H1 (cell line): ENCODE data around the gene KNDC1. TPM values are rescaled to one million over a fixed set of nuclear protein-coding genes. Genes with fewer than 3 reads are reported as not detected.

Source experiments
- CTCF ChIA-PET: fragments of 300-600 bp; sonication (Branson Sonifier 250); formaldehyde crosslinking; loops from one replicate; lab custom pipeline; 2021; ENCODE audit not compliant: partially characterized antibody; lab: Charles Lee
- POLR2A ChIA-PET: fragments of 300-600 bp; sonication (Branson Sonifier 250); formaldehyde crosslinking; loops from one replicate; lab custom pipeline; 2021; ENCODE audit warnings: inconsistent platforms; ENCODE audit not compliant: partially characterized antibody; lab: Charles Lee
- DNase-seq, 2 experiments: peaks; one replicate each; pipeline versions ENCODE4 v3.0.0 to v3.0.0-alpha.2; 2010 to 2022; ENCODE audit warnings: low spot score in 2 of 2, low read depth in 1 of 2, mixed read lengths in 1 of 2
- FAIRE-seq: peaks from 2 replicates; lab custom pipeline; 2011; peaks lifted over from hg19 to GRCh38; lab: Jason Lieb, UNC
- H2AFZ ChIP-seq: 2 replicates; pipeline ENCODE4 v1.8.1; 2012; ENCODE audit warnings: low read length, inconsistent platforms
- H2AK5ac ChIP-seq: 2 replicates; pipeline ENCODE4 v1.6.1; 2013; ENCODE audit warnings: low read depth, low read length
- H2BK120ac ChIP-seq: replicated peaks from 2 replicates; pipeline ENCODE3; 2013; ENCODE audit warnings: low read depth, low read length, inconsistent platforms
- H2BK12ac ChIP-seq: 2 replicates; pipeline ENCODE4 v1.6.1; 2013; ENCODE audit warnings: low read depth, low read length
- H2BK15ac ChIP-seq: 2 replicates; pipeline ENCODE4 v1.6.1; 2013; ENCODE audit warnings: low read length
- H2BK20ac ChIP-seq: 2 replicates; pipeline ENCODE4 v1.6.1; 2013; ENCODE audit warnings: low read length
- H2BK5ac ChIP-seq: 2 replicates; pipeline ENCODE4 v1.6.1; 2013; ENCODE audit warnings: low read depth, low read length
- H3K14ac ChIP-seq: 2 replicates; pipeline ENCODE4 v1.6.1; 2013; ENCODE audit warnings: inconsistent platforms; ENCODE audit not compliant: insufficient read length
- H3K18ac ChIP-seq: 2 replicates; pipeline ENCODE4 v1.6.1; 2013; ENCODE audit warnings: low read length; ENCODE audit errors: extremely low read depth
- H3K23ac ChIP-seq: 2 replicates; pipeline ENCODE4 v1.6.1; 2013; ENCODE audit warnings: inconsistent platforms; ENCODE audit not compliant: insufficient read length
- H3K23me2 ChIP-seq: 2 replicates; pipeline ENCODE4 v1.6.1; 2013; ENCODE audit warnings: low read depth, low read length
- H3K27ac ChIP-seq: 2 replicates; pipeline ENCODE4 v1.6.1; 2011; ENCODE audit warnings: low read depth, low read length, inconsistent platforms
- H3K27me3 ChIP-seq, 4 experiments: replicated peaks in 1 of 4; 1 replicate in 1 of 4; 2 replicates in 3 of 4; pipeline versions ENCODE4 v1.6.1 to v1.8.1; 2011 to 2013; ENCODE audit warnings: low read length in 3 of 4, mild to moderate bottlenecking in 3 of 4, inconsistent platforms in 2 of 4, mixed read lengths in 2 of 4, moderate library complexity in 1 of 4; ENCODE audit not compliant: control insufficient read depth in 3 of 4, insufficient read depth in 3 of 4; ENCODE audit errors: extremely low read depth in 1 of 4
- H3K36me3 ChIP-seq, 4 experiments: 2 replicates each; pipeline versions ENCODE4 v1.6.1 to v1.8.1; 2011 to 2013; ENCODE audit warnings: mild to moderate bottlenecking in 4 of 4, low read length in 3 of 4, moderate library complexity in 2 of 4, control low read depth in 1 of 4, inconsistent platforms in 1 of 4; ENCODE audit not compliant: insufficient read depth in 4 of 4, control insufficient read depth in 2 of 4
- H3K4ac ChIP-seq: replicated peaks from 2 replicates; pipeline ENCODE3; 2013; ENCODE audit warnings: low read length, low read depth, mixed read lengths, inconsistent platforms; ENCODE audit not compliant: insufficient read length
- H3K4me1 ChIP-seq, 4 experiments: replicated peaks in 1 of 4; 1 replicate in 1 of 4; 2 replicates in 3 of 4; pipeline versions ENCODE4 v1.6.1 to v1.8.1; 2011 to 2013; ENCODE audit warnings: low read length in 3 of 4, inconsistent platforms in 2 of 4, mixed read lengths in 1 of 4; ENCODE audit not compliant: insufficient read depth in 4 of 4, control insufficient read depth in 3 of 4
- H3K4me2 ChIP-seq, 2 experiments: 2 replicates each; pipeline versions ENCODE4 v1.6.1 to v1.8.1; 2011 to 2013; ENCODE audit warnings: low read depth in 2 of 2, low read length in 2 of 2, control low read depth in 1 of 2, inconsistent platforms in 1 of 2, mild to moderate bottlenecking in 1 of 2; ENCODE audit not compliant: insufficient read depth in 1 of 2
- H3K4me3 ChIP-seq, 4 experiments: fragments of 200-600, 300-600 bp in 1 of 4; sonication (generic), shearing (Covaris generic), sonication (Bioruptor Twin) in 1 of 4; 2 replicates each; pipeline versions ENCODE4 v1.5.1 to v1.8.1; 2011 to 2016; ENCODE audit warnings: low read length in 4 of 4, low read depth in 3 of 4, control low read depth in 2 of 4, inconsistent platforms in 2 of 4, mild to moderate bottlenecking in 2 of 4, mixed read lengths in 1 of 4, moderate library complexity in 1 of 4; ENCODE audit not compliant: insufficient read depth in 2 of 4; ENCODE audit errors: extremely low read depth in 1 of 4
- H3K56ac ChIP-seq: replicated peaks from 2 replicates; pipeline ENCODE3; 2013; ENCODE audit warnings: low read depth, mild to moderate bottlenecking, mixed read lengths, low read length, inconsistent platforms; ENCODE audit not compliant: insufficient read length
- H3K79me1 ChIP-seq: 2 replicates; pipeline ENCODE4 v1.6.1; 2013; ENCODE audit warnings: low read depth, low read length, control low read depth
- H3K79me2 ChIP-seq, 2 experiments: 2 replicates each; pipeline versions ENCODE4 v1.6.1 to v1.8.1; 2012 to 2013; ENCODE audit warnings: low read length in 2 of 2, mild to moderate bottlenecking in 2 of 2, inconsistent platforms in 1 of 2; ENCODE audit not compliant: insufficient read depth in 2 of 2, control insufficient read depth in 1 of 2
- H3K9ac ChIP-seq, 4 experiments: replicated peaks in 1 of 4; 1 replicate in 1 of 4; 2 replicates in 3 of 4; pipeline versions ENCODE4 v1.6.1 to v1.8.1; 2011 to 2013; ENCODE audit warnings: low read depth in 3 of 4, low read length in 3 of 4, control low read depth in 2 of 4, mild to moderate bottlenecking in 2 of 4, moderate library complexity in 2 of 4, inconsistent platforms in 1 of 4; ENCODE audit errors: extremely low read depth in 1 of 4
- H3K9me3 ChIP-seq, 2 experiments: 2 replicates each; pipeline versions ENCODE4 v1.6.1 to v1.8.1; 2012 to 2013; ENCODE audit warnings: mild to moderate bottlenecking in 2 of 2, moderate library complexity in 2 of 2, control low read depth in 1 of 2, inconsistent platforms in 1 of 2, low read depth in 1 of 2, low read length in 1 of 2, mixed read lengths in 1 of 2; ENCODE audit not compliant: insufficient read depth in 2 of 2
- H4K20me1 ChIP-seq, 2 experiments: replicated peaks in 1 of 2; 2 replicates each; pipeline versions ENCODE3 to v1.8.1; 2011 to 2013; ENCODE audit warnings: inconsistent platforms in 2 of 2, low read length in 2 of 2, mild to moderate bottlenecking in 1 of 2; ENCODE audit not compliant: insufficient read depth in 2 of 2, control insufficient read depth in 1 of 2
- H4K5ac ChIP-seq: 2 replicates; pipeline ENCODE4 v1.6.1; 2013; ENCODE audit warnings: low read length, low read depth, mixed read lengths, inconsistent platforms; ENCODE audit not compliant: insufficient read length
- H4K8ac ChIP-seq: 2 replicates; pipeline ENCODE4 v1.8.0; 2013; ENCODE audit warnings: mild to moderate bottlenecking, moderate library complexity, low read length, inconsistent platforms; ENCODE audit not compliant: insufficient read depth; ENCODE audit errors: extremely low read depth
- H4K91ac ChIP-seq: replicated peaks from 2 replicates; pipeline ENCODE3; 2013; ENCODE audit warnings: low read length, mixed read lengths, inconsistent platforms; ENCODE audit not compliant: insufficient read length
- CHD1 ChIP-seq: IDR thresholded peaks from 2 replicates; pipeline ENCODE4 v1.6.1; 2012; ENCODE audit warnings: low read depth, low read length, improper control_type of control experiment
- FOSL1 ChIP-seq: IDR thresholded peaks from 2 replicates; pipeline ENCODE4 v1.6.1; 2011; ENCODE audit warnings: mild to moderate bottlenecking, low read depth, low read length, moderate library complexity; ENCODE audit not compliant: insufficient read depth
- KDM4A ChIP-seq: IDR thresholded peaks from one replicate; pipeline ENCODE4 v1.7.1; 2012; ENCODE audit warnings: low read depth, mild to moderate bottlenecking, moderate library complexity, low read length, inconsistent platforms; ENCODE audit not compliant: severe bottlenecking
- KDM5A ChIP-seq: fragments of 200-600 bp; IDR thresholded peaks from 2 replicates; pipeline ENCODE4 v1.7.1; 2012; ENCODE audit warnings: mild to moderate bottlenecking, low read length, inconsistent platforms, mixed read lengths
- RAD21 ChIP-seq, 2 experiments: IDR thresholded peaks in 1 of 2; conservative IDR thresholded peaks in 1 of 2; 2 replicates each; pipeline ENCODE4 v1.6.1; 2011; ENCODE audit warnings: low read depth in 2 of 2, low read length in 2 of 2, improper control_type of control experiment in 1 of 2, inconsistent platforms in 1 of 2, mild to moderate bottlenecking in 1 of 2, moderate library complexity in 1 of 2
- RXRA ChIP-seq: IDR thresholded peaks from 2 replicates; pipeline ENCODE4 v1.6.1; 2011; ENCODE audit warnings: low read depth, mild to moderate bottlenecking, low read length, moderate library complexity; ENCODE audit not compliant: insufficient read depth
- SIX5 ChIP-seq: IDR thresholded peaks from 2 replicates; pipeline ENCODE4 v1.6.1; 2011; ENCODE audit warnings: mild to moderate bottlenecking, low read depth, low read length
- SP2 ChIP-seq: IDR thresholded peaks from 2 replicates; pipeline ENCODE4 v1.6.1; 2012; ENCODE audit warnings: mild to moderate bottlenecking, low read length, inconsistent platforms
- TAF1 ChIP-seq: IDR thresholded peaks from 2 replicates; pipeline ENCODE4 v1.6.1; 2011; ENCODE audit warnings: mild to moderate bottlenecking, low read depth, low read length
- TCF12 ChIP-seq: IDR thresholded peaks from 2 replicates; pipeline ENCODE4 v1.6.1; 2011; ENCODE audit warnings: low read depth, mild to moderate bottlenecking, low read length
- TEAD4 ChIP-seq: IDR thresholded peaks from 2 replicates; pipeline ENCODE4 v1.6.1; 2012; ENCODE audit warnings: low read depth, low read length, inconsistent platforms, mixed read lengths
- WGBS, 2 experiments: shearing (Covaris generic) in 1 of 2; methylation state at CpG; one replicate each; pipeline versions ENCODE4 v1.1.6 to v1.1.7; 2013 to 2015; ENCODE audit warnings: low lambda C conversion rate in 2 of 2, mixed read lengths in 2 of 2, inconsistent platforms in 1 of 2, low coverage in 1 of 2, missing lambda C conversion rate in 1 of 2; ENCODE audit not compliant: insufficient replicate concordance in 2 of 2, insufficient coverage in 1 of 2, insufficient read length in 1 of 2; ENCODE audit errors: extremely low coverage in 1 of 2, missing lambda C conversion rate in 1 of 2; 5-methylcytosine and 5-hydroxymethylcytosine counted together
- polyA plus RNA-seq, 7 experiments: library from polyadenylated mRNA; depleted of rRNA in 3 of 7; stranded (reverse) in 5 of 7; unstranded in 2 of 7; fragments of >200 nt in 5 of 7; fragments of 200-250 nt in 2 of 7; gene quantifications; 1 replicate in 5 of 7; 2 replicates in 1 of 7; 4 replicates in 1 of 7; pipeline versions ENCODE4 v1.2.1 to v1.2.3, GENCODE V29; 2011 to 2013; ENCODE audit warnings: missing spikeins in 2 of 7, mixed read lengths in 2 of 7
- total RNA-seq: library from RNA; stranded (reverse); fragmentation: NEBNext Ultra II Directional; extraction: Animal tissue kit (Norgen Biotek cat#: 25700); gene quantifications from 2 replicates; pipeline ENCODE4 v1.2.1, GENCODE V29; 2021
- TF ChIP-seq, protein P1 (sequence below): IDR thresholded peaks from 2 replicates; pipeline ENCODE4 v1.6.1; 2012; ENCODE audit warnings: inconsistent platforms
- TF ChIP-seq, protein P2 (sequence below): IDR thresholded peaks from 2 replicates; pipeline ENCODE4 v1.6.1; 2011; ENCODE audit warnings: low read depth, mild to moderate bottlenecking, low read length; ENCODE audit not compliant: insufficient read depth

The KNDC1 gene
- total and polyA plus RNA-seq, 2 of the 8 experiments (the other 6 are each of a cell fraction or from before 2014, with no cell fraction given) = 7.5 to 16.7 TPM

DNA sequence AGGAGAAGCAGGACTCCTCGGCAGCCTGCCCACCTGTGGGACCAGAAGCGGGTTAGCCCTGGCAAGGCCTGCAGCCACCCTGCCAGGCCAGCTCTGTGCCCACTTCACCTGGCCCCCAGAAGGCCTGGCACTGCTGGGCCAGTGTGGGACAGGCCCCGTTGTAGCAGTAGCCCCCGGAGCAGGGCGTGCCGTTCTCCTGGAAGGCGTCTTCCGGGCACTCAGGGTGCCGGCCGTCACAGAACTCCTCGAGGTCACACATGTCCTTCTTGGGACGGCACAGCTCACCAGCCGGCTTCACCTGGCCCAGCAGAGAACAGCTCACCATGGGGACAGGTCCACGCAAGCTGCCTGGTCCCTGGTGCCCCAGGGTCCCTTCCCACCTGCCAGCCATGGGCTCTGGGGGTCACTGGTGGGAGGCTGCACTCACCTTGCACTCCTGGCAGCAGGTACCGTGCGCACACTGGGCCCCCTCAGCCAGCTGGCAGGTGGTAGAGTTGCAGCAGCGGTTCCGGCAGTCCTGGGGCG lies 110.8 kb downstream of the KNDC1 start:
- Histone ChIP-seq H3K4me2 (no peak overlapping the region), H2AK5ac (no peak overlapping the region), H3K9ac (no peak overlapping the region), H4K20me1 (peaks cover 0 to 3% of the 10 kb centered on the region in 2 experiments), H2BK12ac (no peak overlapping the region), H3K14ac (no peak overlapping the region), H4K8ac (no peak overlapping the region), H3K4me1 (peaks cover 0 to 6% (median 0%) of the 10 kb centered on the region in 4 experiments; a peak in 5 of 7 replicates), H2BK15ac (no peak overlapping the region), H4K91ac (no peak overlapping the region), H2BK5ac (no peak overlapping the region), H3K56ac (no peak overlapping the region), H4K5ac (no peak overlapping the region), H3K27ac (no peak overlapping the region), H2BK20ac (no peak overlapping the region), H3K79me1 (no peaks in the 10 kb centered on the region), H3K79me2 (no peaks in the 10 kb centered on the region), H3K4ac (no peak overlapping the region), H2BK120ac (no peak overlapping the region), H3K9me3 (no peaks in the 10 kb centered on the region), H3K18ac (no peak overlapping the region), H3K4me3 (no peak overlapping the region), H3K23ac (no peak overlapping the region), H2AFZ (no peak overlapping the region), H3K23me2 (no peaks in the 10 kb centered on the region), H3K36me3 (no peaks in the 10 kb centered on the region), H3K27me3 (peaks cover 0 to under 1% (median 0%) of the 10 kb centered on the region in 4 experiments; a peak in 2 of 7 replicates)
- FAIRE-seq (no peak), DNase-seq (no peak)
- ChIA-PET CTCF (interaction anchor here (0.6 to 3.5 kb wide), 4 partner anchors 11 to 127 kb away, joined by 3 to 11 read pairs (median 8); no protein-coding TSS in a partner anchor), POLR2A (no interaction called here)
- WGBS, 2 experiments = 93% methylated on average over 19 of the region's 19 CpGs; no CpG with 5 or more reads in 1 of the 2 experiments
- TF ChIP-seq, protein P1, sequence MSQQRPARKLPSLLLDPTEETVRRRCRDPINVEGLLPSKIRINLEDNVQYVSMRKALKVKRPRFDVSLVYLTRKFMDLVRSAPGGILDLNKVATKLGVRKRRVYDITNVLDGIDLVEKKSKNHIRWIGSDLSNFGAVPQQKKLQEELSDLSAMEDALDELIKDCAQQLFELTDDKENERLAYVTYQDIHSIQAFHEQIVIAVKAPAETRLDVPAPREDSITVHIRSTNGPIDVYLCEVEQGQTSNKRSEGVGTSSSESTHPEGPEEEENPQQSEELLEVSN = no peak
- TF ChIP-seq TCF12 = no peak
- TF ChIP-seq, protein P2, sequence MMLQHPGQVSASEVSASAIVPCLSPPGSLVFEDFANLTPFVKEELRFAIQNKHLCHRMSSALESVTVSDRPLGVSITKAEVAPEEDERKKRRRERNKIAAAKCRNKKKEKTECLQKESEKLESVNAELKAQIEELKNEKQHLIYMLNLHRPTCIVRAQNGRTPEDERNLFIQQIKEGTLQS = no peak
- TF ChIP-seq TAF1 = no peak
- no peak for TF ChIP-seq KDM5A
- no peak for TF ChIP-seq SIX5
- no peak for TF ChIP-seq SP2
- TF ChIP-seq RXRA = no peak
- TF ChIP-seq FOSL1 = no peak
- TF ChIP-seq CHD1 = no peak
- no peak for TF ChIP-seq KDM4A
- TF ChIP-seq RAD21 (IDR thresholded peaks at IDR 0.05 in 1 of 2, conservative IDR thresholded peaks at IDR 0.05 in 1 of 2; ENCODE audit: low read depth in 2 of 2, low read length in 2 of 2) = no peak
- TF ChIP-seq TEAD4 = no peak
